ENCODE measurements around the gene CFD. TPM values are rescaled to one million over a fixed set of nuclear protein-coding genes. Genes with fewer than 3 reads are reported as not detected.

Gene CFD
- total RNA-seq, 1 experiment from 2014 or later: 1.9 TPM

- TF ChIP-seq CTCF (conservative IDR thresholded peaks at IDR 0.05): no peak
- H3K9me3 ChIP-seq (ENCODE audit: control insufficient read depth, low read depth, low read length): no peaks in the 10 kb centered on the region
- no peak overlapping the region for H4K8ac ChIP-seq (replicated peaks; ENCODE audit: insufficient read length, low read depth, low read length)
- H3K14ac ChIP-seq (ENCODE audit: insufficient read depth, low read length): no peak overlapping the region
- H3T11ph ChIP-seq (ENCODE audit: low read length): no peak overlapping the region
- no peak overlapping the region for H3K23ac ChIP-seq (ENCODE audit: insufficient read length, low read depth, low read length)
- H3K9me3 Mint-ChIP-seq: no peaks in the 10 kb centered on the region
- WGBS (ENCODE audit: extremely low coverage, insufficient read length, low lambda C conversion rate): no CpG with 5 or more reads among the region's 15 CpGs
- peaks cover 2 to 29% of the 10 kb centered on the region in 2 experiments; a peak in 3 of 4 replicates for H3K4me1 Mint-ChIP-seq
- no peaks in the 10 kb centered on the region for H3K23me2 ChIP-seq (ENCODE audit: insufficient read length, low read depth, low read length, poor library complexity, severe bottlenecking)
- no peak overlapping the region for H3K9ac ChIP-seq (ENCODE audit: extremely low read depth, insufficient read length, low read length)
- H3K27ac Mint-ChIP-seq: no peak overlapping the region
- H3K79me2 ChIP-seq (ENCODE audit: insufficient read depth, low read length): peaks cover 3% of the 10 kb centered on the region; the same call in 1 of the 2 replicates
- no peak overlapping the region for H3K4ac ChIP-seq (ENCODE audit: low read depth, low read length)
- H3K4me1 ChIP-seq (ENCODE audit: insufficient read depth, low read length): no peaks in the 10 kb centered on the region; the same call in 1 of the 2 replicates
- H3K27me3 Mint-ChIP-seq (ENCODE audit: low read depth): no peaks in the 10 kb centered on the region; the same call in 1 of the 2 replicates
- H3K18ac ChIP-seq (ENCODE audit: insufficient read length, low read depth, low read length): no peak overlapping the region
- no peak overlapping the region for H4K91ac ChIP-seq (ENCODE audit: insufficient read length, low read depth, low read length)
- no peak overlapping the region for H3K56ac ChIP-seq (ENCODE audit: insufficient read length, low read depth, low read length)
- H2BK5ac ChIP-seq (ENCODE audit: insufficient read length, low read length): no peak overlapping the region
- no peak overlapping the region for H2BK120ac ChIP-seq (ENCODE audit: low read depth, low read length, poor library complexity, severe bottlenecking)
- H3K79me1 ChIP-seq (ENCODE audit: insufficient read depth, low read depth, low read length, poor library complexity, severe bottlenecking): peaks cover 6% of the 10 kb centered on the region
- no peak overlapping the region for H2AK5ac ChIP-seq (ENCODE audit: insufficient read length, low read length)
- no peaks in the 10 kb centered on the region for H4K20me1 ChIP-seq (ENCODE audit: control insufficient read depth, insufficient read depth, insufficient read length)
- H3K4me2 ChIP-seq (ENCODE audit: insufficient read depth, insufficient read length, low read length): no peak overlapping the region
- DNase-seq: no peak
- H4K5ac ChIP-seq (ENCODE audit: insufficient read length, low read depth, low read length): no peak overlapping the region
- H2BK20ac ChIP-seq (ENCODE audit: low read depth, low read length, poor library complexity, severe bottlenecking): no peak overlapping the region
- H2BK12ac ChIP-seq (ENCODE audit: insufficient read length, low read depth, low read length): no peak overlapping the region
- H3K27me3 ChIP-seq (ENCODE audit: insufficient read depth, low read length): no peaks in the 10 kb centered on the region
- H3K27ac ChIP-seq (ENCODE audit: insufficient read length, low read depth, low read length): no peak overlapping the region
- no peak overlapping the region for H3K4me3 Mint-ChIP-seq
- H3K36me3 Mint-ChIP-seq (ENCODE audit: insufficient read depth in 1 of 3, low read depth in 3 of 3): peaks cover 2 to 29% (median 29%) of the 10 kb centered on the region in 3 experiments; a peak in 5 of 7 replicates
- no peak overlapping the region for H2AFZ ChIP-seq (ENCODE audit: low read length)
- no peak overlapping the region for H2BK15ac ChIP-seq (ENCODE audit: low read depth, low read length)
Observed at GRCh38 chr19:900043-900301, 40.5 kb downstream of the CFD start.

All from H9 (cell line).